Progenitor cell of endocrine pancreas (in vitro differentiated cells): Measurements from ENCODE around the gene ACKR2. TPM values are rescaled to one million over a fixed set of nuclear protein-coding genes. Genes with fewer than 3 reads are reported as not detected.

Experiments used
- DNase-seq: peaks from one replicate; pipeline ENCODE4 v3.0.0; 2021; ENCODE audit warnings: low spot score; ENCODE audit not compliant: unreplicated experiment
- H3K27ac Mint-ChIP-seq: 2 replicates; pipeline ENCODE4 v1.8.0; 2021; ENCODE audit warnings: mild to moderate bottlenecking, moderate library complexity, mixed read lengths
- H3K27me3 Mint-ChIP-seq: 2 replicates; pipeline ENCODE4 v1.8.0; 2021; ENCODE audit warnings: mixed read lengths
- H3K36me3 Mint-ChIP-seq: 2 replicates; pipeline ENCODE4 v1.8.0; 2022; ENCODE audit warnings: mixed read lengths; ENCODE audit not compliant: insufficient read depth
- H3K4me1 Mint-ChIP-seq: 2 replicates; pipeline ENCODE4 v1.8.0; 2021; ENCODE audit warnings: low read depth, mixed read lengths
- H3K4me3 Mint-ChIP-seq: 2 replicates; pipeline ENCODE4 v1.8.0; 2021; ENCODE audit warnings: low read depth, mild to moderate bottlenecking, moderate library complexity, mixed read lengths
- H3K9me3 Mint-ChIP-seq: 2 replicates; pipeline ENCODE4 v1.8.0; 2021; ENCODE audit warnings: low read depth, mixed read lengths
- CTCF ChIP-seq: fragments of 200-600 bp; sonication (generic); IDR thresholded peaks from one replicate; pipeline ENCODE4 v1.5.0; 2021; ENCODE audit warnings: antibody characterized with exemption, mild to moderate bottlenecking; ENCODE audit not compliant: unreplicated experiment
- total RNA-seq: library from RNA; stranded (reverse); gene quantifications from 2 replicates; pipeline ENCODE4 v1.2.1, GENCODE V29; 2021

The ACKR2 gene
- total RNA-seq, 1 donor from 2014 or later, result 0.60 TPM

- Mint-ChIP-seq H3K27me3 (peaks cover 14% of the 10 kb centered on the region), H3K4me3 (no peak overlapping the region), H3K4me1 (peaks cover 24% of the 10 kb centered on the region), H3K9me3 (no peaks in the 10 kb centered on the region), H3K36me3 (no peaks in the 10 kb centered on the region), H3K27ac (no peak overlapping the region)
- TF ChIP-seq CTCF, result no peak
- DNase-seq, result no peak
These were observed 43.8 kb downstream of the ACKR2 start for GRCh38 chr3:42853056-42853455.

- Mint-ChIP-seq H3K4me3 (no peak overlapping the region), H3K4me1 (peaks cover 31% of the 10 kb centered on the region), H3K27me3 (peaks cover 14% of the 10 kb centered on the region), H3K36me3 (peaks cover 1% of the 10 kb centered on the region), H3K27ac (no peak overlapping the region), H3K9me3 (peaks cover 3% of the 10 kb centered on the region)
- no peak for DNase-seq
- TF ChIP-seq CTCF, result no peak
These were observed 44.6 kb downstream of the ACKR2 start for GRCh38 chr3:42853739-42854302.

- no peak overlapping the region for H3K27ac Mint-ChIP-seq
- peaks cover 14% of the 10 kb centered on the region for H3K27me3 Mint-ChIP-seq
- peaks cover 34% of the 10 kb centered on the region for H3K4me1 Mint-ChIP-seq
- no peak overlapping the region for H3K4me3 Mint-ChIP-seq
- DNase-seq, result no peak
- H3K9me3 Mint-ChIP-seq, result peaks cover 7% of the 10 kb centered on the region
- H3K36me3 Mint-ChIP-seq, result peaks cover 4% of the 10 kb centered on the region
- TF ChIP-seq CTCF, result no peak
These were observed 45.9 kb downstream of the ACKR2 start for GRCh38 chr3:42855219-42855546.

- no peak for DNase-seq
- H3K9me3 Mint-ChIP-seq, result peaks cover 11% of the 10 kb centered on the region
- TF ChIP-seq CTCF, result no peak
- peaks cover 34% of the 10 kb centered on the region for H3K4me1 Mint-ChIP-seq
- peaks cover 11% of the 10 kb centered on the region for H3K27me3 Mint-ChIP-seq
- H3K27ac Mint-ChIP-seq, result no peak overlapping the region
- H3K36me3 Mint-ChIP-seq, result peaks cover 4% of the 10 kb centered on the region
- no peak overlapping the region for H3K4me3 Mint-ChIP-seq
These were observed 46.5 kb downstream of the ACKR2 start for GRCh38 chr3:42855547-42856380.

GRCh38 chr3:42856544-42856943 is 47.3 kb downstream of the ACKR2 start:
- H3K27ac Mint-ChIP-seq, result no peak overlapping the region
- peaks cover 34% of the 10 kb centered on the region for H3K4me1 Mint-ChIP-seq

More at GRCh38 chr3:42856544-42856943, 47.3 kb downstream of the ACKR2 start:
- no peak for DNase-seq
- H3K36me3 Mint-ChIP-seq, result peaks cover 4% of the 10 kb centered on the region
- no peak for TF ChIP-seq CTCF
- H3K4me3 Mint-ChIP-seq, result no peak overlapping the region
- peaks cover 7% of the 10 kb centered on the region for H3K27me3 Mint-ChIP-seq
- H3K9me3 Mint-ChIP-seq, result peaks cover 16% of the 10 kb centered on the region
